ENCODE results near the gene WTIP.

DNA sequence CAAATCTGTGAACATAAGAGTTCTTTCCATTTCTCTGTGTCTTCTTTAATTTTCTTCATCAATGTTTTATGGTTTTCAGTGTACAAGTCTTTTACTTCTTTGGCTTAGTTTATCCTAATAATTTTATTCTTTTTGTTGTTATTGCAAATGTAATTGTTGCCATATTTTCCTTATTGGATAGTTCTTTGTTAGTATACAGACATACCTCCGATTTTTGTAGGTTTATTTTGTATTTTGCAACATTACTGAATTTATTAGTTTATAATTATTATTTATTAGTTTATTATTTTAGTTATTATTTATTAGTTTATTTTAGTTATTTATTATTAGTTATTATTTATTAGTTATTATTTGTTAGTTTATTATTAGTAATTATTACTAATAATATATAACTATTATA, 43.4 kb downstream of the WTIP start:
- TF ChIP-seq, protein P1, sequence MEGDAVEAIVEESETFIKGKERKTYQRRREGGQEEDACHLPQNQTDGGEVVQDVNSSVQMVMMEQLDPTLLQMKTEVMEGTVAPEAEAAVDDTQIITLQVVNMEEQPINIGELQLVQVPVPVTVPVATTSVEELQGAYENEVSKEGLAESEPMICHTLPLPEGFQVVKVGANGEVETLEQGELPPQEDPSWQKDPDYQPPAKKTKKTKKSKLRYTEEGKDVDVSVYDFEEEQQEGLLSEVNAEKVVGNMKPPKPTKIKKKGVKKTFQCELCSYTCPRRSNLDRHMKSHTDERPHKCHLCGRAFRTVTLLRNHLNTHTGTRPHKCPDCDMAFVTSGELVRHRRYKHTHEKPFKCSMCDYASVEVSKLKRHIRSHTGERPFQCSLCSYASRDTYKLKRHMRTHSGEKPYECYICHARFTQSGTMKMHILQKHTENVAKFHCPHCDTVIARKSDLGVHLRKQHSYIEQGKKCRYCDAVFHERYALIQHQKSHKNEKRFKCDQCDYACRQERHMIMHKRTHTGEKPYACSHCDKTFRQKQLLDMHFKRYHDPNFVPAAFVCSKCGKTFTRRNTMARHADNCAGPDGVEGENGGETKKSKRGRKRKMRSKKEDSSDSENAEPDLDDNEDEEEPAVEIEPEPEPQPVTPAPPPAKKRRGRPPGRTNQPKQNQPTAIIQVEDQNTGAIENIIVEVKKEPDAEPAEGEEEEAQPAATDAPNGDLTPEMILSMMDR (IDR thresholded peaks at IDR 0.05 in 8 of 11, conservative IDR thresholded peaks at IDR 0.05 in 3 of 11), result no peak
- no peak for TF ChIP-seq POLR2A (IDR thresholded peaks at IDR 0.05)

Measured in spleen (tissue), 7 donors.